HG02970 (cell line): ENCODE measurements around the gene GDAP2.
A peak's percentile ranks its signal among the peaks of the same experiment; 100 is the strongest.
"Not testable (repeated sequence)": the region's sequence is repeated elsewhere in the genome, so short reads cannot be mapped to it uniquely, and the experiment has no call there.

ENCODE experiments used
- ATAC-seq: cut with Tn5 transposase; IDR thresholded peaks from one replicate; pipeline ENCODE4 v1.9.1; 2021; ENCODE audit warnings: mild to moderate bottlenecking, moderate library complexity, moderate number of reproducible peaks; ENCODE audit not compliant: unreplicated experiment, low FRiP score

Gene GDAP2, protein sequence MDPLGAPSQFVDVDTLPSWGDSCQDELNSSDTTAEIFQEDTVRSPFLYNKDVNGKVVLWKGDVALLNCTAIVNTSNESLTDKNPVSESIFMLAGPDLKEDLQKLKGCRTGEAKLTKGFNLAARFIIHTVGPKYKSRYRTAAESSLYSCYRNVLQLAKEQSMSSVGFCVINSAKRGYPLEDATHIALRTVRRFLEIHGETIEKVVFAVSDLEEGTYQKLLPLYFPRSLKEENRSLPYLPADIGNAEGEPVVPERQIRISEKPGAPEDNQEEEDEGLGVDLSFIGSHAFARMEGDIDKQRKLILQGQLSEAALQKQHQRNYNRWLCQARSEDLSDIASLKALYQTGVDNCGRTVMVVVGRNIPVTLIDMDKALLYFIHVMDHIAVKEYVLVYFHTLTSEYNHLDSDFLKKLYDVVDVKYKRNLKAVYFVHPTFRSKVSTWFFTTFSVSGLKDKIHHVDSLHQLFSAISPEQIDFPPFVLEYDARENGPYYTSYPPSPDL

DNA sequence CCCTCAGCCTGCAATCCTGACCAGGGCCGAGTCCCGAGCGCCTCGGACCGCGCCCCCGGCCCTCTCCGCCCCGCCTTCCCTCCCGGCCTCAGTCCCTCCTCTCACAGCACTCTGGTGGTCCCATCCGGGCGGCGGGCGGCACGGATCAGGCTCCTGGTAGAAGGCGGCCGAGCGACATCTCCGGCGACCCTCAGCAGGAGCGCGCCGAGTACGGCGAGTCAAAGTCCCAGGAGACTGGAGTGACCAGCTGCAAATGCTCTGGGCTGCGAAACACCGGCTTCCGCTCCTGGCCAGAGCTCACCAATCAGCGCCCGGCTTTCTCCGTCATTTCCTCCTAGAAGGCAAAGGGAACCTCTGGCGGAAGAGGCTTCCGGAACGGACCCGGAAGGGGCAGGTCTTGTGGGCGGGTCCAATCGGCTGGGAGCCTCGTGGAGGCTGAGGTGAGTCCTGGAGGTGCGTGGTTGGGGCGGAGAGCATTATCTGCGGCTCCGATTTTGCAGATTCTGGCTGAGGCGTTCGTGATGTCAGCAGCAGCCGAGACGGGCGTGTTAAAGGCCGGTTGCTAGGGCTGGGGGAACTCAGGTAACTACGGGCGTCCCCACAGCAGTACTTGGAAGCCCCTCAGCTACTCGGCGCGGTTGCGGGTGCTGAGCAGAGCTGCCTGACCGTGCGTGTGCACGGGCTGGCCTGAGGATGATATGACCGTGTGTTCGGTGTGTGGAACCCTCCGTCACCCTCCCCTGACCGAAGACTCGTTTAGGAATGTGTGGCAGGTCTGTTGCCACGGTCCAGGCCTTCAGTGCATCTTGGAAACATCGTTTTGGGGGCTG, at the start of gene GDAP2, which contains the start of gene WDR3:
GDAP2 (minus strand) TSS at position 279 of the 830 bp plus-strand sequence. CDS start 9,264 bp downstream, outside the sequence.
WDR3 (plus strand) TSS at position 397 of the 830 bp plus-strand sequence. CDS start 3,581 bp downstream, outside the sequence.
- peak; percentile 97 for ATAC-seq

DNA sequence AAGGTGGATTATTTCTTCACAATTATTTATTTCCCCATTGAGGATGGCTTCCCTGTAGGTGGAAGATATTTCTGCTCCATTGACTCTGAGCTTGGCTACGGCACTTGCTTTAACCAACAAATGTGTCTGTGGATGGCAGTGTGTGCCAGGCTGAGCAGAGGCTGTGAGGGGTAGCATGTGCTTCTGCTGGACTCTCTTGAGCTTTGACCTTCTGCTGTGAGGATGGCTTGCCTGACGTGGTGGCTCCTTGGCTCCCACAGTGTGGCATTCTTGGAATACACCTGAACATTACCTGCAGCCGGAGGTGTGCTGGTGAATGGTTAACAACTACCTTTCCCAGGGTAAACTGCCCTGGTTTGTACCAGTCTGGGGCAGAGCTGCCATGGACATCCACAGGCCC, 47.0 kb upstream of the GDAP2 start:
- ATAC-seq = no peak

DNA sequence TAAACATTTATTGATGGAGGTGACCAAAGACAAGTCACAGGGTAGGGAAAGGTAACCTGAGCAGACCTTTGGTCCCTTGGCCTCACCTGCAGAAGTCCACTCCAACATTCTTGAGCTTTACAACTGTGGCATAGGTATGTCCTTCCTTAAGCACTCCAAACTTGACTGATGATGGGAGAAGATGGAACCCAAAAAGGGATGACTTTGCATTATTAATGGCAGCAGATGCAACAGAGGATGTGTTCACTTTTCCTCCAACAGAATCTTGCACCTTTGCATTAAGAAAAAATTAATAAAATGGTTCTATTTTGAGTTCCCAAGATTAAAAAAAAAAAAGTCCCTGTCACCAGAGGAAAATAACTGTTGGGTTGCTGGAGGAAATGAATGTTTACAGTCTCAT, 42.4 kb upstream of the GDAP2 start:
- no peak for ATAC-seq

DNA sequence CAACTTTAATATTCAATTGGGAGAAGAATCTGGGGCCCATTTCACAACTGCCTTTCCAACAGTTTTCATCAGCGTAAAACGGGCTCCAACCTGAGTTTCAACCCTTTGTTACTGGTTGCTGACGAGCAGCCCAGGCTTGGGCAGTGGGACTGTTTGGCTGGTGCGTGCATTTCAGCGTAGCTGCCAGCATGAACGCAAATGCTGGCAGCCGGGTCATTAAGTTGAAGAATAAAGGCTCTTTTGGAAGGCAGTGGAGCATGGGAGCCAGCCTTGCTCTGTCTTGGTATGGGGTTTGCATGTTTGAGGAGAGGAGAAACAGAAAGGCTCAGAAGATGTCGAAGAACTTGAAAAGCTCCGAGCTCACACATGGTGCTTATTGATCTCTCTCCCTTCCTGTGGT, 40.8 kb upstream of the GDAP2 start:
- ATAC-seq = no peak

DNA sequence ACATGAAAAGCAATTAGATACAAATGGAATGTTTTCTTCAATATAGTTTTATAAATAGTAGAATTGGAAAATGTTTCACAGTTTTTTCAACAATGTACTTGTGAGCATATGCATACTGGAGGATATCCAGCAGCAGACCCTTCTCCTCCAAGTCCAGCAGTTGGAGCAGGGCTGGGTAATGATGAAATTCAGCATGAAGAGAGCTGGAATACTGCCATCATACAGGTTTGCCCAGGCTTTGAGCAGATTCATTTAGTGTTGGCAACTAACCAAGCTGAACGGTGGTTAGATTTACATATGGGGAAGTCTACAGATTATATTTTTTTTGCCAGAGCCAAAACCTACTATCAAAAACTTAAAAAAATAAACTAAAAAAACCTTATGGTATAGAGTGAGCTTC, 38.5 kb upstream of the GDAP2 start:
- ATAC-seq = no peak

DNA sequence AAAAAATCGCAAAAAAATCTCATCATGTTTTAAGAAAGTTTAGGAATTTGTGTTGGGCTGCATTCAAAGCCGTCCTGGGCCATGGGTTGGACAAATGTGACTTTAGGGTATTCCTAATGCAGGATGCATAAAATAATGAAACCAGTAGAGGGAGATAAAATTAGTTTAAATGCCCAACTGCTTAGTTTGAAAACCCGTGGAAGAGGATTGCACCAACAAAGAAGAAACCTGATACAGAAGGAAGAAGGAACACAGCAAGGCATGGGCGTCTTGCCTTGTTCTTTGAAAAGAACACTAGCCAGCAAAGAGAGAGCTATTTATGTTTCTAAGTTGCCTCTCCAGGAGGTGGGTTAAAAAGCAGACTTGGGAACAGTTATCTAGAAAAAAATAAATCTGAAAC, 38.1 kb upstream of the GDAP2 start:
- ATAC-seq = no peak

DNA sequence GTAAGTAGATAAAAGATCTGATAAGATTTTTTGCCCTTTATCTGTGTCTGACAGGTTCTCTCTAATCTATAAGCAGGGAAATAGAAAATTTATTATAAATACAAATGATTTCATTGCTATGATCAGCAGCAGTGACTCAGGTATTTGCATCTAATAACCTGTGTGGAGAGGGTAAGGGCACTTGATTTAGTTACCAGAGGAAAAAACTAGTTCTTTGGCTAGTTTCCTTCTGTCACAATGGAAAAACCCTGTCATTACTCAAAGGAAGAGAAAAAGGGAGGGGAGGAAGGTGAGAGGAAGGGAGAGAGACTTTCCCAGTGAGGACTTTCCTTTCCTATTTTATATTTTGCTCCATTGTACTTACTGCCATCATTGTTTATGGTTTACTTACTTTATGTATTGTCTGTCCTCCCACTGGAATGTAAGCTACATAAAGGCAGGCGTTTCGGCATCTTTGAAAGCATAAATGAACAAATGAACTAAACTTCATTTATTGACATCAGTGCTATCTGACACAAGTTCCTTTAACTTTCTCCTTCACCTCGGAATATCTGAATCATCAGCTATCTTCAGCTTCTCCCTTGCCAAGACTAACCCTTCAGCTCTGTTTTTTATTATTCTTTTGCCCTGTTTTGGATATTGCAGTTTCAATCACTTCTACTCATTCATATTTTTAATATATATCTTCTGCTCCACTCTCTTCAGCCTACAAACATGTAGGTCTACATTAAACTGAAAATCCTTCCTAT, 35.0 kb upstream of the GDAP2 start:
- ATAC-seq = no peak

DNA sequence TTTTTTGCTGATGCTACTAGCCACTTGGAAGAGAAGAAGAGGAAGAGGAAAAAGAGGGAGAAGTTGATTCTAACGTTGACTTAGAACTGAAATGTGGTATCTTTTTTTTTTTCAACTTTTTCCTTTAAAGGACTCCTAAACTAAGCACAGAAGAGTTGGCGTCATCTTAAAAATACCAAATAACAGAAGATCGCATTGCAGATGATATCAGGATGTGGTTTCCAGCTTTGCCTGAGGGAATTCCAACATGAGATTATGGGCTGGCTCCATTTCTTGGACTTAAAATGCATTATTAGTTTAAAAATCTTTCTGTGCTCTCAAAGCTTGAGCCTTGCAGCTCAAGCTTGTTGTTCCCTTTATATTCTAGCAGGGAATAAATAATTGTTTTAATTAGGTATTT, 29.9 kb upstream of the GDAP2 start:
- no peak for ATAC-seq

DNA sequence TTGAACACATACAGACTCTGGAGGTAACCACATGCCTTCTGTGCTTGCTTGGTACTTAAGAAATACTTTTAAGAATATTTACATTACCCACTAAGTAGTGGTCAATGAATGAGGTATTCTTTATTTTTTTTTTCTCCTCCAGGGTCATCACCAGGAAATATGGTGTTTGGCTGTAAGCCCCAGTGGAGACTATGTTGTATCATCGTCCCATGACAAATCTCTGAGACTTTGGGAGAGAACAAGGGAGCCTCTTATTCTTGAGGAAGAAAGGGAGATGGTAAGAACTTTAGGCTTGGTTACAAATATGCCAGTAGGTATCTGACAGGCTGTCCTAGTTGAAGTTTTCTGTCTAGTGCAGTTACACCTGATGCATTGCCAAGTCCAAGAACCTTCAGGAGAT, 23.0 kb upstream of the GDAP2 start:
- ATAC-seq = no peak

DNA sequence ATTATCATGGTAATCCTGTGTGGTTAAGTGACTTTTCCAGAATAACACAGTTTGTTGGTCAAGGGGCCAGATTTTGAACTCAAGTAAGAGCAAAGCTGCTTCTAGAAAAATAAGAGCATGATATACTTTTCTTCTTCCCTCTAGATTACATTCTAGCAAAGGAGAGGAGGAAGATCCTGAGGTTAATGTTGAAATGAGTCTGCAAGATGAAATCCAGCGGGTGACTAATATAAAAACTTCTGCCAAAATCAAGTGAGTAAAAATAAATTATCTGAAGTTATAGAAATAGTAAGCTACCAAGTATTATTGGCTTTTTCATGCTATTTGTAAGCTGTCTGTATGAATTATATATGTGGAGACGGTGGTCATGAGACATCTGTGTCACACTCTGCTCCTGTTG, 12.9 kb upstream of the GDAP2 start:
- ATAC-seq = no peak

DNA sequence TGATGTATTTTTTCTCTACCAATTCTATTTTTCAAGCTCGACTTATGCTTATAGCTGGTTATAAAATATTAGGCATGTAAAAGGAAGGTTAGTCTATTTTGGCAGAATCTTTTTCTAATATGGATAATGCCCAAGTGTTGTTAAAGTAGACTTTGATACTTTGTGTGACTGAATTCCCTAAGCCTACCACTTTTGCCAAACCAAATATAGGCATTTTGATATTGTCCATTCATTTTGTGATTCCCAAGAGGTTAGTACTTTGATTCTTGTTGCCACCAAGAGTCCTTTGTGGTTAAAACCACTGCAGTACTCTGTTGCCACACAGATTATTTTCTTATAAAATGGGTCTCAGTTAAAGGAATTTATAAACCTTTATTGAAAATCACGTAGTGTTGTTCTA, 4.3 kb upstream of the GDAP2 start:
- no peak for ATAC-seq

DNA sequence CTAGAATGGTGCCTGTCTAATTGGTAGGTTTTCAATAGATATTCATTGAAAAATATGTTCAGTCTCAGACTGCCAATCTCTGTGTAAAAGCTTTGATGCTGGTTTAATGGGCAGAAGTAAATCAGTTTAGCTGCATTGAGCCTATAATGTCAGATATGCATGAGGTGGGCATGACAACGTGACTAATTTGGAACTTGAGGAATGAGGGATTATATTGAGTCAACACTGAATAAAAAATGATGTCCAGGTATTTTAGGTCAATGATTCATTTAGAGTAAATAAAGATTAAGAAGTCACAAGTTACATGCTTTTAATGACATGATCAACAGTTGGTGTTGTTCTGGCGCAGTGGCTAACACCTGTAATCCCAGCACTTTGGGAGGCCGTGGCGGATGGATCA, 3.2 kb upstream of the GDAP2 start:
- ATAC-seq = no peak

DNA sequence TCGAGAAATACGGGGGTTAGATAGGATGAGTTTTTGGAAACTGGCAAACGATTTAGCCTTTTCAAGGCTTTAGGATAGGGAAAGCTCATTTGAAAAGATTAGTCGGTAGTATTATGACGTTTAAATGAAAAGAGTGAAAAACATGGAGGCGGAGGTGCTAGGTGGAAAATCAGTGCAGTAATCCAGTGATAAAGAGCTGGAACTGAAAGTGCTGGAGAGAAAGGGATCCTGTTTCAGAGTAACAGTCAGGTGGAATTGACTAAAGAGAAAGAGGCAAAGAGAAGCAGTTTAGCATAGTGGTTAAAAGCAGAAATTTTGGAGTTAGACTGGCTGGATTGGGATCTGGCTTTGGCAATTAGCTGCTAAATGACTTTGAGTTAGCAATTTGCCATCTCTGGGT, 1.1 kb upstream of the GDAP2 start:
- no peak for ATAC-seq

DNA sequence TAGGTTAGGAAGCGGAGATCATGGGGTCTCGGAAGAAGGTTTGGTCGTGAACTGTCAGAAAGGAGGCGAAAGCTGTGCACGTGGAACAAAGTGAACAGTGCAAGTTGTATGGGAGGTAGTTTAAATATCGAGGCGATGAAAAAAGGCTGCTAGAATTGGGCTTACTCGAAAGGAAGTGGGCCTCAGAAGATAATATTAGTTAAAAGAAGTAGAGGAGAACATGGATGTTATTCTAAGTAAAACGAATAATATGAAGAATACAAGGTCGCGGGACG, 689 bp upstream of the GDAP2 start:
- no peak for ATAC-seq

DNA sequence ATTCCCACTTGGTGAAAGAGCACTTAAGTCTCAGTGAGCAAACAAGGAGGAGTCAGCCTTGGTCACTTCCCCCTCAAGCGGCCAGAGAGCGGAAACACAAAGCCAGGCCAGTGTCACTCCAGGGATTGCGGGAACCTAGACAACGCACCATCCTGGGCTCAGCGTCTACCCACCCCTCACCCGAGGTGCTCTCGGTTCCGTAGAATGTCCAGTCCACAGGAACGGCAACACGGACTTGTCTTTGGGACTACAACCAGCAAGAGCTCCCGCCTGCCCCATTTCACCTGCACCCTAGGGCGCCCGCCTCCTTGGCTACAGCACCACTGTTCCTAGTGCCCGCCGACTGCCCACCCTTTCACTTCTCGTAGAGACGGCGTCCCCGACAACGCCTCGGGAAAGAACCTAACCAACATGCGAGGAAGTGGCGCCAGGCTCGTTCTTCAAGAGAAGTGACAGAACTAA, 509 bp downstream of the GDAP2 start:
- peak; percentile 28 for ATAC-seq

DNA sequence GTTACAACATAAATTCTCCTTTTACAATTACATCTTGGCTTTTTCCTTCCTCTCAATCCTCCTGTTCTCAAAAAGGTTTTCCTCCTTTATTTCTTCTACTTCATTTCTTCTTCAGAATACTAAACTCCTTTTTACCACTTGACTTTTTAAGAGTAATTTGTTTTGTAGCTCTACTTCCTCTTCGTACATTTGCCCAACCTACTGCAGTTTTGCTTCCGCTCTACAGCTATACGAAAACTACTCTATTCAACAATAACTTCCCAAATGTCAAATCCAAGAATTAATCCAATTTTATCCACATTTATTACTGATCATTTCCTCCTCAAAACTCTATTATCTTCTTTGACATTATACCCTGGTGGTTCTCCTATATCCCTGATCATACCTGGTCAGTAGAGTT, 3.4 kb downstream of the GDAP2 start:
- no peak for ATAC-seq

DNA sequence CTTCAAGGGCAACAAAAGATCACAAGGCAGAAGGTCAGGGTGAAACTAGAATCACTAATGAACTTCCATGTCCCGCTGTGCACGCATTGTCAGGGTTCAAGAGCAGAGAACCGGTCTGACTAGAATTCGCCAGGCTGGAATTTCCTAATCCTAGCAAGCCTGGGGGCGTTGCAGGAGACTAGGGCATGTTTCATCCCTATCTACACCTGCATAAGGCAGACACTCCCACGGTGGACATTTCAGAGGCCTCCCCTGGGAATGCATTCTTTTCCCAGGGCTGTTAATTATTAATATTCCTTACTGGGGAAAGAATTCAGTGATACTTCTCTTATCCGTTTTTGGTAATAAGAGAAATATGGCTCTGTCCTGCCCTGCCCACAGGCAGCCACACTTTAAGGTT, 6.7 kb downstream of the GDAP2 start:
- ATAC-seq = not testable (repeated sequence)

DNA sequence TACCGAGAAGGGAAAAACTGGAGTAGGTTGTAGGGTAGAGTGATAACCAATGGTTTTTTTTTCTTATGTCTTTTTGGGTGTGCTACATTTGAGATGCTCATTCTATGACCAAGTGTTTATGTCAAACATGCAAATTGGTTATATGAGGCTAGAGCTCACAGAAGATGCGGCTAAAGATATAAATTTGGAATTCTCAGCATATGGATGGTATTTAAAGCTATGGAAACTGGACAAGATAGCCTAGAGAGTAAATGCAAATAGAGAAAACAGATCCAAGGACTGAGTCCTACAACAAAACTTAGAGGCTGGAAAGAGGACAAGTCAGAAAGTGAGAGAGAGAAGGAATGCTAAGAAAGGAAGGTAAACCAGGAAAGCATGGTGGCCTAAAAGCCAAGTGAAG, 7.4 kb downstream of the GDAP2 start:
- no peak for ATAC-seq

DNA sequence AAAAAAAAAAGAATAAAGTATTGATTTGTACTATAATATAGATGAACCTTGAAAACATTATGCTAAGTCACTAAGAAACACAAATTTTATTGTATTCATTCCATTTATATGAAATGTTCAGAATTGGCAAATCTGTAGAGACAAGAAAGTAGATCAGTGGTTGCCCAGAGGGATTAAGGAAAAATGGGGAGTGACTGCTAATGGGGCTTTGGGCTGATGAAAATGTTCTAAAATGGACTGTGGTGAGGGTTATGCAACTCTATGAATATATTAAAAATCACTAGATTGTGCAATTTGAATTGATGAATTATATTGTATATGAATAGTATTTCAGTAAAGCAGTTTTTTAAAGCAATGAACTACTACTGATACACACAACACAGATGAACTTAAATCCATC, 10.0 kb downstream of the GDAP2 start:
- no peak for ATAC-seq

DNA sequence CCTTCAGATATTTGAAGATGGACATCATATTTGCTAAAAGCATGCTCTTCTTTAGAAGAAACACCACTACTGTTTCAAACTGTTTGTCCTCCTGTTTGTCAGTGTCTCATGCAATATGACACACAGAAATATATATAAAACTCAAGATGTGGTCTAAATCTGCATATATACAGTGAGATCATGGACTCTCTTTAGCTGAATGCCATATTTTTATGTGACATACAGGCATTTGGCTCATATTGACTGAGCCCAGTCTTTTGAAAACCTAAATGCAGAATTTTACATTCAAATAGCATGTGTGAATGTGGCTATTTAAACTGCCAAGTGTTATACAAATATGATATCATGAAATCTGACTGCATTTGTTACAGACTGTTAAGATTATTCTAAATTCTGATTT, 18.4 kb downstream of the GDAP2 start:
- ATAC-seq = no peak

DNA sequence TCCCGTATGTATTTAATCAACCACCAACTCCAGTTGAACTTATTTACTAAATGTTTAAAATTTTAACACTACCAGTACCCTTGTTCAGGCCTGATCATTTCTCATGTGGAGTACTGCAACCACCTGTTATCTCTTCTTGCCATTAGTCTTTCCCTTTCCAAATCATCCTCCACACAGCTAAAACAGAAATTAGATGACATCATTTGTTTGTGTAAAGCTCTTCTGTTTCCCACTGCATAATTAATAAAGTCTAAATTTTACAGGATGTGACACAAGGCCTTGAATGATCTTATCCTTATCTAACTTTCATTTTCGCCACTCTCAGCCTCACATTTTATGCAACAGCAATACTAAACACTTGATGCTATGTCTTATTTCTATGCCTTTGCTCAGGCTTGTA, 24.4 kb downstream of the GDAP2 start:
- no peak for ATAC-seq
